Adrenal gland (tissue), 12 donors: ENCODE data around the gene TNFRSF18. TPM values are rescaled to one million over a fixed set of nuclear protein-coding genes. Genes with fewer than 3 reads are reported as not detected.

Experiments used
- DNase-seq, 7 donors: peaks; one replicate each; pipeline ENCODE4 v3.0.0-alpha.2; 2019 to 2020
- H3K27ac ChIP-seq, 5 donors: fragments of 200-600 bp; sonication (generic) in 4 of 5; 1 replicate in 3 of 5; 2 replicates in 2 of 5; pipeline versions ENCODE4 v1.5.1 to v1.8.0; 2016 to 2020; ENCODE audit warnings: mild to moderate bottlenecking in 1 of 5
- H3K27me3 ChIP-seq: fragments of 200-600 bp; 2 replicates; pipeline ENCODE4 v1.8.0; 2021
- H3K36me3 ChIP-seq, 2 donors: fragments of 200-600 bp; replicated peaks in 1 of 2; 1 replicate in 1 of 2; 2 replicates in 1 of 2; pipeline versions ENCODE4 v1.5.1 to v1.8.0; 2018 to 2022
- H3K4me1 ChIP-seq, 2 donors: fragments of 200-600 bp; replicated peaks in 1 of 2; 1 replicate in 1 of 2; 2 replicates in 1 of 2; pipeline versions ENCODE4 v1.5.1 to v1.8.0; 2018 to 2021
- H3K4me3 ChIP-seq, 4 donors: fragments of 200-600 bp; sonication (generic) in 3 of 4; one replicate each; pipeline ENCODE4 v1.5.1; 2016 to 2018
- H3K9me3 ChIP-seq, 3 donors: fragments of 200-600 bp; sonication (generic) in 1 of 3; replicated peaks in 1 of 3; 1 replicate in 2 of 3; 2 replicates in 1 of 3; pipeline versions ENCODE4 v1.5.1 to v1.8.0; 2016 to 2021
- POLR2A ChIP-seq, 2 donors: fragments of 450-650 bp; IDR thresholded peaks; one replicate each; pipeline ENCODE4 v1.6.1; 2017; ENCODE audit warnings: antibody characterized with exemption in 2 of 2, mild to moderate bottlenecking in 2 of 2, moderate library complexity in 1 of 2
- WGBS, 4 donors: extraction: QIAGEN DNeasy Blood & Tissue Kit in 2 of 4; methylation state at CpG; one replicate each; pipeline versions ENCODE4 v1.1.5 to v1.1.7; 2013 to 2017; 5-methylcytosine and 5-hydroxymethylcytosine counted together
- intact Hi-C, 2 donors: fragments of 100-400 bp; cut with DNase I; formaldehyde crosslinking; loops; one replicate each; pipeline versions ENCODE4 v1.14.1 to v1.15.0; 2022 to 2023
- polyA plus RNA-seq, 3 donors: library from polyadenylated mRNA; stranded (reverse); fragments of 200-250 nt in 2 of 3; fragments of 350-450 nt in 1 of 3; fragmentation: Illumina TruSeq in 1 of 3; extraction: RNeasy Lipid Tissue Mini Kit (QIAGEN cat#74804) in 1 of 3; gene quantifications; one replicate each; pipeline ENCODE4 v1.2.3, GENCODE V29; 2013 to 2014
- total RNA-seq, 9 donors: library from RNA; depleted of rRNA in 4 of 9; stranded (reverse); fragments of >200 nt in 4 of 9; fragments of 120-200 nt in 1 of 9; fragmentation: NEBNext Ultra II Directional in 1 of 9; extraction: Animal tissue kit (Norgen Biotek cat#: 25700) in 1 of 9; gene quantifications; one replicate each; pipeline versions ENCODE4 v1.1.0 to v1.2.4, GENCODE V29; 2013 to 2023
- TF ChIP-seq, protein P1 (sequence below), 6 experiments: fragments of 450-650 bp in 4 of 6; fragments of 200-600 bp in 2 of 6; sonication (generic) in 1 of 6; IDR thresholded peaks; 1 replicate in 5 of 6; 2 replicates in 1 of 6; pipeline versions ENCODE4 v1.5.1 to v1.8.0; 2016 to 2021; ENCODE audit warnings: antibody characterized with exemption in 6 of 6, mild to moderate bottlenecking in 2 of 6, moderate library complexity in 1 of 6
- donor health status: healthy with polysubstance abuse.
- donor health status: Bipolar disorder and iron deficiency.
- donor health status: DM: yes; HTN: yes; CAD: no.
- donor health status: DM: no; HTN: no; CAD: no.
- donor health status: DM: no; HTN: no; CAD: no.
- donor health status: DM: yes; HTN: yes; CAD: no.

The TNFRSF18 gene
- total and polyA plus RNA-seq, 12 donors: 0.27 to 1.5 (median 0.64) TPM; not detected in 7

DNA sequence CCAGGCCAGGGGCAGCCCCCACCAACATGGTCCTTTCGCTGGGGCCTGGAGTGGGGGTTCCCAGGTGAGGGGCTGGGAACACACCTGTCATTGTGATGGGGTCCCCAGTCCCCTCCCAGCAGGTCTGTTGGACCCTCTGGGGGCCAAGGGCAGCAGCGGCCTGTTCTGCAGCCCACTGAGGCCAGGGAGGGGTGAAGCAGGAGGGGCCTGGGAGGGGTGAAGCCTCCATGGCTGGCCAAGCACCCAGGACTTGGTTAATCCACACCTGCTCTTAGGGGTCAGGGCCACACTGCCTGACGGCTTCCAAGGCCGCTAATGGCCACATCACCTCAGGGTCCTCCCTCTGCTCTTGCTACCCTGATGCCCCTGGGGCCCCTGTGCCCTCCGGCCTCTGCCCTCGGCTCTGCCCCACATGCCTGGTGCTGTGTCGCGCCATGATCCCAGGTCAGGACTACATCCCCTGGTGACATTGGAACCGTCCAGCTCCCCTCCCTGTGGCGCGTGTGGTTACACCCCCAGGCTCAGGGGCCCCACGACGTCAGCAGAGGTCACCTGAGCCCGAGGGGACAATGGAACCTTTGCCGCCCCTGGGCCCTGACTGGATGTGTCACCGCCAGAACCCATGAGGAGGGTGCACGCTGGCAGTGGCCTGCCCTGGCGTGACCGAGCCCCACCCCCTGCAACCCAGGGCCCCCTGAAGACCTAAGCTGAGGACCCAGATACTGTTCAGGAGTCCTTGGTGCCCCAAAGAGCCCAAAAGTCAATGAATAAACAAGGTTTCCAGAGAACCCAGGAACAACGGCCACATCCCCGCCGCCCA, 7.0 kb downstream of the TNFRSF18 start:
- DNase-seq: peak in 1 of 7 donors; percentile 5
- 83 to 91% (median 87%) methylated on average over 5 to 22 of the region's 22 CpGs for WGBS, 4 donors
- intact Hi-C loops: no loop called here
- Histone ChIP-seq H3K4me3 (no peak overlapping the region), H3K27ac (no peak overlapping the region), H3K27me3 (peaks cover 18% of the 10 kb centered on the region), H3K9me3 (peaks cover 0 to 5% (median 0%) of the 10 kb centered on the region in 3 donors), H3K36me3 (no peaks in the 10 kb centered on the region), H3K4me1 (peaks cover 0 to 8% of the 10 kb centered on the region in 2 donors)
- TF ChIP-seq POLR2A (IDR thresholded peaks at IDR 0.05): no peak
- TF ChIP-seq, protein P1, sequence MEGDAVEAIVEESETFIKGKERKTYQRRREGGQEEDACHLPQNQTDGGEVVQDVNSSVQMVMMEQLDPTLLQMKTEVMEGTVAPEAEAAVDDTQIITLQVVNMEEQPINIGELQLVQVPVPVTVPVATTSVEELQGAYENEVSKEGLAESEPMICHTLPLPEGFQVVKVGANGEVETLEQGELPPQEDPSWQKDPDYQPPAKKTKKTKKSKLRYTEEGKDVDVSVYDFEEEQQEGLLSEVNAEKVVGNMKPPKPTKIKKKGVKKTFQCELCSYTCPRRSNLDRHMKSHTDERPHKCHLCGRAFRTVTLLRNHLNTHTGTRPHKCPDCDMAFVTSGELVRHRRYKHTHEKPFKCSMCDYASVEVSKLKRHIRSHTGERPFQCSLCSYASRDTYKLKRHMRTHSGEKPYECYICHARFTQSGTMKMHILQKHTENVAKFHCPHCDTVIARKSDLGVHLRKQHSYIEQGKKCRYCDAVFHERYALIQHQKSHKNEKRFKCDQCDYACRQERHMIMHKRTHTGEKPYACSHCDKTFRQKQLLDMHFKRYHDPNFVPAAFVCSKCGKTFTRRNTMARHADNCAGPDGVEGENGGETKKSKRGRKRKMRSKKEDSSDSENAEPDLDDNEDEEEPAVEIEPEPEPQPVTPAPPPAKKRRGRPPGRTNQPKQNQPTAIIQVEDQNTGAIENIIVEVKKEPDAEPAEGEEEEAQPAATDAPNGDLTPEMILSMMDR (IDR thresholded peaks at IDR 0.05): no peak

DNA sequence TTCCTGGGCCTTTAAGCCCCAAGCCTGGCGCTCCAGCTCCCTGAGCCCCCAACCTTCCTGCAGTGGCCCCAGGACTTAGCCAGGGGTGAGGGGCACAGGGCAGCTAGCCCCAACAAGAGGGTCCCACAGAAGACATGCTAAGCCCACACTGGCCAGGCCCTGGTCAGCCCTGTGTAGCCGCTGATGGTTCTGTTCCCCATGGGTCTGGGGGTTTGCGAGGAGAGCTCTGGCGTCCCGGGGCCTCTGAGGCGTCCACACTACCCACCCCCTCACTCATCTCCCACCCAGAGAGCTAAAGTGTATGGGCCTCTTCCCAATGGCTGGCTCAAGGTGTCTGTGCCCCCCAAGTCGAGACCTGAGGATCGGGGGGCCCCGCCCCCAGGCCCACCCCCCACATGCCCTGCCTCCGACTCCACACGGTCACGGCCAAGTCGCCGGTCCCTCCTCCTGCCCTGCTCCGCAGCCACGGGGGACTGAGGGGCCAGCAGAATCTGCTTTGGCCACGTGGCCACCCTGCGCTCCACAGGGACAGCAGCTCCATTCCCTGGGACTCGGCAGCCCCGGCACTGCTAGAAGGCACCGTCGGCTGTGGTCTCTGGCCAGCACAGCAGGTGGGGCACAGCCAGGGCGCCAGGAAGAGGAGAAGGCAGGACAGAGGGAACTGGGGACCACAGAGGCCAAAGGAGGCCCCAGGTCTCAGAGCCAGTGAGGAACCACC, 7.8 kb downstream of the TNFRSF18 start:
- TF ChIP-seq, protein P1 (IDR thresholded peaks at IDR 0.05): no peak
- no peak for TF ChIP-seq POLR2A (IDR thresholded peaks at IDR 0.05)
- H3K27me3 ChIP-seq: peaks cover 17% of the 10 kb centered on the region
- H3K36me3 ChIP-seq: no peaks in the 10 kb centered on the region
- DNase-seq: peak in 1 of 7 donors; percentile 5
- H3K4me1 ChIP-seq: peaks cover 0 to 8% of the 10 kb centered on the region in 2 donors
- H3K9me3 ChIP-seq: peaks cover 0 to 8% (median 0%) of the 10 kb centered on the region in 3 donors
- 79 to 93% (median 86%) methylated on average over 3 to 23 of the region's 23 CpGs for WGBS, 4 donors
- no peak overlapping the region for H3K4me3 ChIP-seq
- intact Hi-C loops: no loop called here
- no peak overlapping the region for H3K27ac ChIP-seq

DNA sequence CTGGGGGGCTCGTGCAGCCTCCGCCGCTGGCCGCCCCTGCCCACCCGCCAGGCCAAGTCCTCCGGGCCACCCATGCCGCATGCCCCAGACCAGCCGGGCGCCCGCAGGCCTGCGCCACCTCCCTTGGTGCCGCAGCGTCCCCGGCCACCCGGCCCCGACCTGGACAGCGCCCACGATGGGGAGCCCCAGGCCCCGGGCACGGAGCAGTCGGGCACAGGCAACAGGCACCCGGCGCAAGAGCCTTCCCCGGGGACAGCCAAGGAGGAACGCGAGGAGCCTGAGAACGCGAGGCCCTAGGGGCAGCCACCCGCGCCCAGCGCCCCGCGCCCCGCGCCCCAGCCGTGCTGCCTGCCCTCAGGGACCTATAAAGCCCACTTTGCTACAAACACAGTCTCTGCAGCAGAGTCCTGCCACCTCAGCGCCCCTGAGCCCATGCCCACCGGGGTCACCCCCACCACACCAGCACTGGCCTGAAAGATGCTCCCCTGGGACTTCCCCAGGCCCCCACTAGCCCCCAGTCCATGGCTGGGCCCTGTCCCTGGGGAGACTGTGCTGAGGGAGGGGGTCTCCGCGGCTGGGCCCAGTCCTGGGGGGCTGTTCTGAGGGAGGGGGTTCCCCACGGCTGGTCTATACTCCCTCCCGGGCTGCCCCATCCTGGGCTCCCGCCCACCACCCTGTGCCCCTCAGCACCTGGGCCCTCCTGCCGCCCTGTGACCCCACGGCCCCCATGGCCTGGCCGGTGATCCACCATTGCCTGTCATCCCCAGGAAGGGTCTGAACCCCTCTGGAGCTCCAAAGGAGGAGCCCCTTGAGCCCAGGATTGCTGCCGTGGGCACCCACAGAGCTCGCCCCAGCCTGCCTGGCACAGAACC, 8.6 kb downstream of the TNFRSF18 start:
- Histone ChIP-seq H3K36me3 (no peaks in the 10 kb centered on the region), H3K4me1 (peaks cover 0 to 8% of the 10 kb centered on the region in 2 donors), H3K27ac (no peak overlapping the region), H3K9me3 (peaks cover 0 to 8% (median 0%) of the 10 kb centered on the region in 3 donors), H3K4me3 (no peak overlapping the region), H3K27me3 (peaks cover 9% of the 10 kb centered on the region)
- WGBS, 4 donors: 87 to 100% (median 91%) methylated on average over 10 to 48 of the region's 48 CpGs
- peak in 1 of 7 donors; percentile 6 for DNase-seq
- intact Hi-C loops: no loop called here
- no peak for TF ChIP-seq POLR2A (IDR thresholded peaks at IDR 0.05)
- TF ChIP-seq, protein P1 (IDR thresholded peaks at IDR 0.05): no peak
